Glutamatergic neuron (in vitro differentiated cells): Measurements from ENCODE around the gene KIF6. TPM values are rescaled to one million over a fixed set of nuclear protein-coding genes. Genes with fewer than 3 reads are reported as not detected.

Source experiments
- DNase-seq: peaks from one replicate; pipeline ENCODE4 v3.0.0; 2022
- H3K27ac Mint-ChIP-seq: one replicate; pipeline ENCODE4 v1.8.0; 2020; ENCODE audit warnings: mild to moderate bottlenecking, mixed read lengths, inconsistent platforms; ENCODE audit not compliant: unreplicated experiment
- H3K27me3 Mint-ChIP-seq: one replicate; pipeline ENCODE4 v1.8.0; 2020; ENCODE audit warnings: mild to moderate bottlenecking, moderate library complexity, mixed read lengths, inconsistent platforms; ENCODE audit not compliant: unreplicated experiment
- H3K36me3 Mint-ChIP-seq: one replicate; pipeline ENCODE4 v1.8.0; 2020; ENCODE audit warnings: mild to moderate bottlenecking, mixed read lengths, inconsistent platforms; ENCODE audit not compliant: unreplicated experiment
- H3K4me1 Mint-ChIP-seq: one replicate; pipeline ENCODE4 v1.8.0; 2020; ENCODE audit warnings: mild to moderate bottlenecking, low read depth, mixed read lengths, inconsistent platforms; ENCODE audit not compliant: unreplicated experiment
- H3K4me3 Mint-ChIP-seq: one replicate; pipeline ENCODE4 v1.8.0; 2020; ENCODE audit warnings: mild to moderate bottlenecking, mixed read lengths, inconsistent platforms; ENCODE audit not compliant: unreplicated experiment
- H3K9me3 Mint-ChIP-seq: one replicate; pipeline ENCODE4 v1.8.0; 2020; ENCODE audit warnings: mild to moderate bottlenecking, moderate library complexity, mixed read lengths, inconsistent platforms; ENCODE audit not compliant: unreplicated experiment
- CTCF ChIP-seq: fragments of 200-600 bp; sonication (generic); IDR thresholded peaks from one replicate; pipeline ENCODE4 v1.5.0; 2021; ENCODE audit not compliant: partially characterized antibody, unreplicated experiment
- total RNA-seq: library from RNA; stranded (reverse); fragmentation: NEBNext Ultra II Directional; extraction: Animal tissue kit (Norgen Biotek cat#: 25700); gene quantifications from one replicate; pipeline ENCODE4 v1.2.1, GENCODE V29; 2021; ENCODE audit not compliant: unreplicated experiment

Gene KIF6
- total RNA-seq, 1 donor from 2014 or later, result 1.1 TPM

DNA sequence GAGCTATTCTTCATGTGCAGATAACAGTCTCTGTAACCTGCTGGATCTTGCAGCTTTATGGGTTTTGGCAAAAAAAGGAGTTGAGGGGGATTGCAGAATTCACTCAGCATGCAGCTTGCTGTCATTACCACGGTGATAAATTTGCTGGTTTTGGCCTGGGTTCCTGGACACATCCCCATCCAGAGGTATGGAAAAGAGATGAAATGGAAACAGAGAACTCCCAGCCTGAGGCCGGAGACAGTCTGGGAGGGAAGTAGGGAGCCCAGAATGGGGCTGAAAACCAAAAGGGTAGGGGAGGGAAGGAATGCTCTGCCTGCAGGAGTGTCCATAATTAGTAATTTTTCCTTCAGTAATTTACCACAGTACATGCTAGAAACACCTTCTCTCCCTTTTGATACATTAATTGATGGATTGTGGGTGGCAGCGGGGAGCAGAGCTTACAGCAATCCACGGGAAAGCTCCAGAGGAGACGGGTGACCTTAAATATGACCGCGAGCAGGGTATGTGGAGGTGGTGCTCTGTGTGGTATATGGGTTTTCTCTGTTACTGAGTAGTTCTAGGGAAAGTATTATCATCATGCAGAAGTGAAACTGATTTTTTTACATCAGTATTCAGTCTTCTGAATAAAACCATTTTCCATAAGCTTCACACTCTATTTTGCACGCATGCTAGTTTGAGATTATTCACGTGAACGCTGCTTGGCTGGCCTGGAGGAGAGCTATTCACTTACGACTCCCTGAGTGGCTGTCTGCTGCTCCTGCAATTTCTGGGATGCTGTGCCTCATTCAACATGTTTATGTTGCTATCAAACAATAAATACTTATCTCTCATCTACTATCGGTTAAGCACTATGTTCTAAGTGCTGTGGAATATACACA is 336.4 kb downstream of the KIF6 start:
- H3K36me3 Mint-ChIP-seq, result no peaks in the 10 kb centered on the region
- no peaks in the 10 kb centered on the region for H3K27me3 Mint-ChIP-seq
- no peak for TF ChIP-seq CTCF
- H3K4me1 Mint-ChIP-seq, result peaks cover 7% of the 10 kb centered on the region
- H3K27ac Mint-ChIP-seq, result no peak overlapping the region
- H3K9me3 Mint-ChIP-seq, result no peaks in the 10 kb centered on the region
- DNase-seq, result no peak
- no peak overlapping the region for H3K4me3 Mint-ChIP-seq

DNA sequence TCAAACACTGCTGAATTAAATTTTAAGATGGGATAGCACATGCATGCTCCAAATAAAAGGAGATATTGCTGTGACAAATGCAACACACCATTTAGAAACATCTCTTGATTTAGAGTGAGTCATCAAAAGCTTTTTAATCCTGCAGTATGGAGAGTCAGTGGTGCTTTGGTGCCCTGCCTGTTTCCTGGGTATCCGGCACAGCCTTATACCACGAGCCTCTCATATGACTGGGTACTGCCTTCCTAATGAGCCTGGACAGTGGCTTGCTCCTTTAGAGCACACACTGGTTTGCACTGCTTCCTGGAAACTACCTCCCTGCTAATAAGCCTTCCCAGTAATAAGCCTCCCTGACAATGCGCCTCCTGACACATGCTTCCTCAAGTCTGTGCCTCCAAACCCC is 337.4 kb downstream of the KIF6 start:
- Mint-ChIP-seq H3K4me3 (no peak overlapping the region), H3K9me3 (no peaks in the 10 kb centered on the region), H3K36me3 (no peaks in the 10 kb centered on the region), H3K4me1 (peaks cover 7% of the 10 kb centered on the region), H3K27me3 (no peaks in the 10 kb centered on the region), H3K27ac (no peak overlapping the region)
- TF ChIP-seq CTCF, result no peak
- DNase-seq, result no peak

DNA sequence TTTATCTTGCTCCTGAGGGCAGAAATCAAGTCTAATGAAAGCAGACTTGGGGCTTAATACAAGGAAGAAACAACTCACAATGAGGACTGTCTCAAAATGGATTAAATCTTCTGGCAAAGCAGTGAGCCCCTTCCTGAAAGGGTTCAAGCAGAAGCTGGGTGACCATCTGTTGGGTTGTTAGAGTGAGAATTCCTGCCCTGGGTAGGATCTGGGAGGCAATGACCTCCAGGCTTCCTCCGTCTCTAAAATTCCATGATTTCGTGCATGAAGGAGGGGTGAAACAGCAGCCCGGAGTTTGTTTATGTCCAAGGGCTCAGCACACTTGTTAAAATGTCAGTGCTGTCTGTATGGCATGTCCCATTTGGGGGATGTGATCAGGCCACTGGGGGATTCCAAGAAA is 338.7 kb downstream of the KIF6 start:
- no peaks in the 10 kb centered on the region for H3K9me3 Mint-ChIP-seq
- no peaks in the 10 kb centered on the region for H3K36me3 Mint-ChIP-seq
- peaks cover 7% of the 10 kb centered on the region for H3K4me1 Mint-ChIP-seq
- H3K27me3 Mint-ChIP-seq, result no peaks in the 10 kb centered on the region
- H3K4me3 Mint-ChIP-seq, result no peak overlapping the region
- no peak for DNase-seq
- H3K27ac Mint-ChIP-seq, result no peak overlapping the region
- TF ChIP-seq CTCF, result no peak

DNA sequence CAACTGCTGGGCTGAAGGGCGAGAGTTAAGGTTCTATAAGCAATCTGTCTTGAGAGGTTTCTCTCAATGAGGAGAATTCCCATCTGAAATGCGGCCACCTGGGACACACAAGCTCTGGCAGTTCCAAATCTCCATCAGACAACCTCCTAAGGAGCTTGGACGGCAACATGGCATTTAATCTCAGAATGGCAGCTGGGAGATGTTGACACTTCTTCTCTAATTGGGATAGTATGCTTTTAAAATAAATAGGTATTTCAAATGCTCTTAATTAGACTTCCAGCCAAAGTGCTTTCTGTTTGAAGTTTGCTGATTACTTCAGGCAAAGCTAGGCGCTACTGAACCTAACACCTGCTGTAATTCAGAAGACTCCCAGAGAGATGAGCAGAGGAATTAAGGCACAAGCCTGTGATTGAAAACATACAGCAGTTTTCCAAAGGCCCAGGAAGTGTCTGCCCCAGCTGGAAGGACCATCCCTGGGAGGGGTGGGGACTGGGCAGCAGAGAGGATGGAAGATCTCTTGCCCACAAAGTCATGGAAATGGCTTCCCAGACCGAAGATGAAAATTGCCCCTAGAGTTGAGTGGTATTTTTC is 343.6 kb downstream of the KIF6 start:
- H3K4me3 Mint-ChIP-seq, result no peak overlapping the region
- no peak for TF ChIP-seq CTCF
- DNase-seq, result no peak

More for the DNA sequence above, 343.6 kb downstream of the KIF6 start:
- Mint-ChIP-seq H3K27ac (no peak overlapping the region), H3K36me3 (no peaks in the 10 kb centered on the region), H3K27me3 (peaks cover 2% of the 10 kb centered on the region), H3K9me3 (no peaks in the 10 kb centered on the region), H3K4me1 (no peaks in the 10 kb centered on the region)
